Nephron (organoid): ENCODE measurements around the gene FKBP8.
"Not testable (repeated sequence)": the region's sequence is repeated elsewhere in the genome, so short reads cannot be mapped to it uniquely, and the experiment has no call there.

Source experiments
- H3K27ac Mint-ChIP-seq, 3 experiments: 2 replicates each; pipeline ENCODE4 v1.8.0; 2020; ENCODE audit warnings: mixed read lengths in 3 of 3, mild to moderate bottlenecking in 2 of 3, moderate library complexity in 1 of 3
- H3K27me3 Mint-ChIP-seq: 2 replicates; pipeline ENCODE4 v1.8.0; 2021; ENCODE audit warnings: low read depth, mild to moderate bottlenecking, moderate library complexity, mixed read lengths
- H3K36me3 Mint-ChIP-seq: 2 replicates; pipeline ENCODE4 v1.8.0; 2020; ENCODE audit warnings: low read depth, mixed read lengths
- H3K4me1 Mint-ChIP-seq: 2 replicates; pipeline ENCODE4 v1.8.0; 2020; ENCODE audit warnings: mixed read lengths
- H3K4me3 Mint-ChIP-seq, 3 experiments: 2 replicates each; pipeline ENCODE4 v1.8.0; 2020; ENCODE audit warnings: mild to moderate bottlenecking in 3 of 3, mixed read lengths in 3 of 3, moderate library complexity in 2 of 3
- H3K9me3 Mint-ChIP-seq: 2 replicates; pipeline ENCODE4 v1.8.0; 2020; ENCODE audit warnings: mixed read lengths
- TF ChIP-seq, protein P1 (sequence below), 3 experiments: fragments of 200-600 bp; sonication (generic); IDR thresholded peaks; one replicate each; pipeline ENCODE4 v1.5.0; 2021; ENCODE audit warnings: antibody characterized with exemption in 3 of 3; ENCODE audit not compliant: unreplicated experiment in 3 of 3

Gene FKBP8

DNA sequence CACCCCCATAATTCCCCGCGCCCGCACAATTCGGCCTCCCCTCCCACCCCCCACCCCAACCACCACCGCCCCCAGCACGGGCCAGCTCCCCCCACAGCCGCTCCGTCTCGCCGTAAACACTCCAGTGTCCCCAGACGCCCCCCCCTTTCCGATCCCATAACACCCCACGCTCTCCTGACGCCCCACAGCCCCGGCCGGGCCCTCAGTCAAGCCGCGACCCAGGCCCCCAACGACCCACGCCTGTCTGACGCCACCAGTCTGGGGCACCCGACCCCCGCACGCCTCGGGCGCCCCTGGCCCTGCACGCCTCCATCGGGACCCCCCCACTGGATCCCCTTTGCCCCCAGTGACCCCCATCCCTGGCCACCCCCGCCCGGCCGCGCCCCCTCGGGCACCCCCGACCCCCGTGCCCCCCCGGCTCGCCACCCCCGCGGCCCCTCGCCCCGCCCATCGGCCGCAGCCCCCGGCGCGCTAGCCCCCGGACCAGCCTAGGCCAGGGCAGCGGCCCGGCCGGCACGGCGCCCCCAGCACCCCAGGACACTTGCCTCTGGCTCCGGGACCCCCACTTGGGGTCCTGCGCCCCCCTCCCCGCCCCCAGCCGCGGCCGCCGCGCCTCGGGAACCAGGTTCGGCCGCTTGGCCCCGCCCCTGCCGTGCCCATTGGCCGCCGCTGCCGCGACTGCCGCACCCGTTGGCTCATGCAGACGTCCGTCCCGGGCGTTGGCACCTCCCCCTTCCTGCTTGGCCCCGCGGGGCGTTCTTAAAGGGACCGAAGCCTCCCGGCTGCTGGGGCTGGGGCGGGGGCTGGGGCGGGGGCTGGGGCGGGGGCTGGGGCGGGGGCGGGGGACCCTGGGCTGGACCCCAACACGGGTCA, at the start of gene FKBP8:
TSS of gene FKBP8 (minus strand) at position 633 of the 873 bp plus-strand sequence. CDS start 1,603 bp downstream, outside the sequence.
- TF ChIP-seq, protein P1, sequence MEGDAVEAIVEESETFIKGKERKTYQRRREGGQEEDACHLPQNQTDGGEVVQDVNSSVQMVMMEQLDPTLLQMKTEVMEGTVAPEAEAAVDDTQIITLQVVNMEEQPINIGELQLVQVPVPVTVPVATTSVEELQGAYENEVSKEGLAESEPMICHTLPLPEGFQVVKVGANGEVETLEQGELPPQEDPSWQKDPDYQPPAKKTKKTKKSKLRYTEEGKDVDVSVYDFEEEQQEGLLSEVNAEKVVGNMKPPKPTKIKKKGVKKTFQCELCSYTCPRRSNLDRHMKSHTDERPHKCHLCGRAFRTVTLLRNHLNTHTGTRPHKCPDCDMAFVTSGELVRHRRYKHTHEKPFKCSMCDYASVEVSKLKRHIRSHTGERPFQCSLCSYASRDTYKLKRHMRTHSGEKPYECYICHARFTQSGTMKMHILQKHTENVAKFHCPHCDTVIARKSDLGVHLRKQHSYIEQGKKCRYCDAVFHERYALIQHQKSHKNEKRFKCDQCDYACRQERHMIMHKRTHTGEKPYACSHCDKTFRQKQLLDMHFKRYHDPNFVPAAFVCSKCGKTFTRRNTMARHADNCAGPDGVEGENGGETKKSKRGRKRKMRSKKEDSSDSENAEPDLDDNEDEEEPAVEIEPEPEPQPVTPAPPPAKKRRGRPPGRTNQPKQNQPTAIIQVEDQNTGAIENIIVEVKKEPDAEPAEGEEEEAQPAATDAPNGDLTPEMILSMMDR (IDR thresholded peaks at IDR 0.05; ENCODE audit: unreplicated experiment in 3 of 3): no peak
- H3K27me3 Mint-ChIP-seq: no peaks in the 10 kb centered on the region

DNA sequence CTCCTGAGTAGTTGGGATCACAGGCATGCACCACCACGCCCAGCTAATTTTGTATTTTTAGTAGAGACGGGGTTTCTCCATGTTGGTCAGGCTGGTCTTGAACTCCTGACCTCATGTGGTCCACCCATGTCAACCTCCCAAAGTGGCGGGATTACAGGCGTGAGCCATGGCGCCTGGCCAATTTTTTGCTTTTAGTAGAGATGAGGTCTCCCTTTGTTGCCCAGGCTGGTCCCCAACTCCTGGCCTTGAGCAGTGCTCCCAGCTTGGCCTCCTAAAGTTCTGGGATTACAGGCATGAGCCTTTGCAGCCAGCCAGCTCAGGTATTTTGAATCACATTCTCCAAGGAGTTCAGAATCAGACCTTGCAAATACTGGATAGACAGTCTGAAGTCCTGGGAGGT, 49.4 kb upstream of the FKBP8 start:
- peaks cover 31% of the 10 kb centered on the region for H3K27me3 Mint-ChIP-seq
- not testable (repeated sequence) for H3K36me3 Mint-ChIP-seq, H3K9me3 Mint-ChIP-seq, H3K27ac Mint-ChIP-seq
- H3K4me1 Mint-ChIP-seq: peaks cover 35% of the 10 kb centered on the region
- H3K4me3 Mint-ChIP-seq: peak overlapping the region; percentile 4 to 36 (median 32)

More for the DNA sequence above, at the start of gene FKBP8:
- no peaks in the 10 kb centered on the region for H3K9me3 Mint-ChIP-seq
- peaks cover 17% of the 10 kb centered on the region for H3K36me3 Mint-ChIP-seq
- H3K4me1 Mint-ChIP-seq: no peaks in the 10 kb centered on the region
- H3K4me3 Mint-ChIP-seq: peak within 1 kb of the TSS; percentile 93 to 94 (median 94)
- peak within 1 kb of the TSS; percentile 54 to 89 (median 82) for H3K27ac Mint-ChIP-seq

DNA sequence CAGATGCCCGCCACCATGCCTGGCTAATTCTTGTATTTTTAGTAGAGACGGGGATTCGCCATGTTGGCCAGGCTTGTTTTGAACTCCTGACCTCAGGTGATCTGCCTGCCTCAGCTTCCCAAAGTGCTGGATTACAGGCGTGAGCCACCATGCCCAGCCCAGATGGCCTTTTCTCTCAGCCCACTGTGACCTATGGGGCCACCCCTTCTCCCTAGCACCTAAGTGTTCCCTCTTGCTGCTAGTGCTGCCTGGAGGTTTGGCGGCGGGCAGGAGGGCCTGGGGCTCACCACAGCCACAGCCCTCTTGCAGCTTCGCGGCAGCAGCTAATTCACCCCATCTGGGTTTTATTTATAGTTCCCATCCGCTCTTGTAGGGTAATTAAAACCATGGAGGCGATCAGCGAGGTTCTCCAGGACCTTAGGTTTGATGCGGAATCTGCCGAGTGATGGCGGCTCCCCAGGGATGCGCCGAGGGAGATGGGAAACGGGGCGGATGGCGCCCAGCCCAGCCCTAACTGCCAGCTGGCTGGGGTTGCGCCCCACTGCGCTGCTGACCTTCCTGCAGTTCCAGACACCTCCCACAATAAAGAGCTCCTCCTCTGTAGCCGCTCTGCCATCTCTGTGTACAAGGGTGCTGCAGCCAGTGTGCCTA, 48.5 kb upstream of the FKBP8 start:
- TF ChIP-seq, protein P1 (IDR thresholded peaks at IDR 0.05; ENCODE audit: unreplicated experiment in 3 of 3): no peak
- peak overlapping the region; percentile 47 to 61 (median 53) for H3K4me3 Mint-ChIP-seq
- H3K4me1 Mint-ChIP-seq: peaks cover 35% of the 10 kb centered on the region
- H3K9me3 Mint-ChIP-seq: no peaks in the 10 kb centered on the region
- H3K27me3 Mint-ChIP-seq: peaks cover 28% of the 10 kb centered on the region
- H3K27ac Mint-ChIP-seq: no peak overlapping the region
- H3K36me3 Mint-ChIP-seq: no peaks in the 10 kb centered on the region

DNA sequence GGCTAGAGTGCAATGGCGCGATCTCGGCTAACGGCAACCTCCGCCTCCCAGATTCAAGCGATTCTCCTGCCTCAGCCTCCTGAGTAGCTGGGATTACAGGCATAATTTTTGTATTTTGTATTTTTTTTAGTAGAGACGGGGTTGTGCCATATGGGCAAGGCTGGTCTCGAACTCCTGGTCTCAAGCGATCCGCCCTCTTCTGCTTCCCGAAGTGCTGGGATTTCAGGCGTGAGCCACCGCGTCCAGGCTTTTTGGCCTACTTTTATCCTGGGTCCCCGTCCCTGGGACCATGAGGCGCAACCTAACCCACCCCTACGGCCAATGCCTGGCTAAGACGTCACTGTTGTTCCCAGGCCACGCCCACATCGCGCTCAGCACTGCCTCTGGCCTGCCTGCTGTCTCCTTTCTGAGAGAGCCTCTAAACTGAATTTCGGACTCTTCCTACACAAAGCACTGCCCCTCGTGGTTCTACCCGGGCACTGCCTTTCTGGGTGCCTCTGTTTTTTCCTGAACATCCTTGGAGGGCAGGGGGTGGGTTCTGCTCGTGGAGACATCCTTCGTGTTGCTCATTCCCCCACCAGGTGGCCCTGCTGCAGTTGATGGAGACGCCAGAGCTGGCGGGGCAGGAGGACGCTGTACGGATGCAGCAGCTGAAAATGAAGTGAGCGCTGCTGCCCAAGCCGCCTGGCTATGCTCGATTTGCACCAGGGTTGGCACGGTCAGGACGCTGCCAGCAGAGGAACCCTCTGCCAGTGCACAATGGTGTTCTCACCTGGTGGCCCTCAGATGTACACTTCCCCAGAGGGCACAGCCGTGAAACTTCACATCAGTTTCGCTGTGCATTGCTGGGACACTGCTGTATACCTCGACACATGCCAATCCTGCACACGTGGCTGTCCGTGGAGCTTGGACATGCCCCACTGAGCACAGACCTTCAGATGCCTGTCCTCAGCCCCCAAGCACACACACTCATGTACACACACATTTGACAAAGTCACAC, 47.2 kb upstream of the FKBP8 start:
- H3K4me1 Mint-ChIP-seq: peaks cover 33% of the 10 kb centered on the region
- TF ChIP-seq, protein P1 (IDR thresholded peaks at IDR 0.05; ENCODE audit: unreplicated experiment in 3 of 3): peak; percentile 59 to 82 (median 74)
- H3K27me3 Mint-ChIP-seq: peaks cover 16% of the 10 kb centered on the region
- peak overlapping the region; percentile 87 to 91 (median 90) for H3K4me3 Mint-ChIP-seq
- no peaks in the 10 kb centered on the region for H3K9me3 Mint-ChIP-seq
- no peaks in the 10 kb centered on the region for H3K36me3 Mint-ChIP-seq
- peak overlapping the region; percentile 83 to 95 (median 94) for H3K27ac Mint-ChIP-seq

DNA sequence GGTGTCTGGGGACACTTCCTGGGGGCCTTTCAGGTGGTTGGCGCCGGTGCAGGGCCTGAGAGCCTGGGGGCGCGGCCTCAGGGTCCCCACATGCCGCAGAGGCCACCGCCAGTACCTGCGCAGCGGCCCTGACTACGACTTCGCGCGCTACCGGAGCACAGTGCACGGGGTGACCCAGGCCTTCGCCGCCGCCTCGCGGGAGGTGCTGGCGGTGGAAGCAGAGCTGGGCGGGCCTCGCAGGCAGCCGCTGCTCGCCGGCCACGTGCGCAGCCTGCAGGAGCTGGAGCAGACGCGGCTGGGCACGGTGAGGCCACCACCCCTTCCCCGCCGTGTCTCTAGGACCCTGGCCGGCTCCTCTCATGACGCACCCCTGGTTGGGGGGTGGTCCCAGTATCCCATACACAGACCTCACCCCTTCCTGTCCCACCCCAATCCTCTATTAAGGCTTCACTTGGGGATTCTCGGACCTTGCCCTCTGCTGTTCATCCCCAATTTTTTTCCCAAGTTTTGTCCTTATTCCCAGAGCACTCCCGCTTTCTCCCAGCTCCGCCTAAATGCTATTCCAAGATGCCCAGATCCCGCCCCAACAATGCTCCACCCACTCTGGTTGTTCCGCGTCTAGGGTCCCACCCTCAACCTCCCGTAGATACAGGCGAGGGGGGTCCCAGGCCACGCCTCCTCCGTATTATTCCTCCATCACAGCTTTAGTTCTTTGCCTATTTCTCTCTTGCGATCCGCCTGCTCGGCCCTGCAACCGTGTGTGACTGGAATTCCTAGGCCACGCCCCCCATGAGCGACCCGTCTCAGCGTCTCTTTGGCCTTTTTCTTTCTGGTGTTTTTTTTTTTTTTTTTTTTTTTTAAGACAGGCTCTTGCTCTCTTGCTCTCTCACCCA, 46.3 kb upstream of the FKBP8 start:
- TF ChIP-seq, protein P1 (IDR thresholded peaks at IDR 0.05; ENCODE audit: unreplicated experiment in 3 of 3): no peak
- H3K36me3 Mint-ChIP-seq: no peaks in the 10 kb centered on the region
- H3K9me3 Mint-ChIP-seq: no peaks in the 10 kb centered on the region

More for the DNA sequence above, 46.3 kb upstream of the FKBP8 start:
- Mint-ChIP-seq H3K4me1 (peaks cover 26% of the 10 kb centered on the region), H3K27me3 (peaks cover 19% of the 10 kb centered on the region), H3K27ac (peak overlapping the region; percentile 83 to 95 (median 94)), H3K4me3 (peak overlapping the region; percentile 87 to 91 (median 90))
